Stomach (tissue), 9 donors: Measurements from ENCODE around the gene ADGRG2. TPM values are rescaled to one million over a fixed set of nuclear protein-coding genes. Genes with fewer than 3 reads are reported as not detected.

Experiments used
- DNase-seq, 2 donors: peaks; one replicate each; pipeline versions ENCODE4 v3.0.0 to v3.0.0-alpha.2; 2013 to 2019
- H3K27ac ChIP-seq, 5 donors: fragments of 200-600 bp in 4 of 5; sonication (generic) in 4 of 5; one replicate each; pipeline ENCODE4 v1.5.1; 2013 to 2019; ENCODE audit warnings: mild to moderate bottlenecking in 1 of 5, moderate library complexity in 1 of 5
- H3K27me3 ChIP-seq, 3 donors: fragments of 200-600 bp; sonication (generic); one replicate each; pipeline ENCODE4 v1.5.1; 2017 to 2019; ENCODE audit warnings: mixed run types in 1 of 3
- H3K36me3 ChIP-seq, 4 donors: fragments of 200-600 bp; sonication (generic); 1 replicate in 3 of 4; 2 replicates in 1 of 4; pipeline ENCODE4 v1.5.1; 2016 to 2019
- H3K4me1 ChIP-seq, 4 donors: fragments of 200-600 bp; sonication (generic); one replicate each; pipeline ENCODE4 v1.5.1; 2016 to 2019
- H3K4me3 ChIP-seq, 4 donors: fragments of 200-600 bp; sonication (generic) in 3 of 4; one replicate each; pipeline ENCODE4 v1.5.1; 2016 to 2019; ENCODE audit warnings: mild to moderate bottlenecking in 1 of 4
- H3K9me3 ChIP-seq, 4 donors: fragments of 200-600 bp; sonication (generic); one replicate each; pipeline ENCODE4 v1.5.1; 2016 to 2019
- EP300 ChIP-seq: sonication (generic); formaldehyde crosslinking; IDR thresholded peaks from one replicate; pipeline ENCODE4 v1.6.1; 2017; ENCODE audit warnings: antibody characterized with exemption
- POLR2A ChIP-seq, 4 donors: fragments of 450-650 bp; IDR thresholded peaks; one replicate each; pipeline ENCODE4 v1.6.1; 2016; ENCODE audit warnings: antibody characterized with exemption in 4 of 4, control low read depth in 2 of 4, mild to moderate bottlenecking in 1 of 4, moderate library complexity in 1 of 4
- POLR2AphosphoS5 ChIP-seq, 3 donors: sonication (generic); formaldehyde crosslinking; IDR thresholded peaks; one replicate each; pipeline ENCODE4 v1.6.1; 2016; ENCODE audit warnings: antibody characterized with exemption in 3 of 3
- WGBS, 5 donors: extraction: QIAGEN DNeasy Blood & Tissue Kit in 3 of 5; methylation state at CpG; one replicate each; pipeline versions ENCODE4 v1.1.5 to v1.1.7; 2013 to 2018; 5-methylcytosine and 5-hydroxymethylcytosine counted together
- intact Hi-C: fragments of 100-400 bp; cut with DNase I; formaldehyde crosslinking; loops from one replicate; pipeline ENCODE4 v1.15.1; 2023; ENCODE audit warnings: low total_unique reads
- polyA plus RNA-seq, 3 donors: library from polyadenylated mRNA; stranded (reverse); fragments of 200-250 nt; gene quantifications; one replicate each; pipeline ENCODE4 v1.2.3, GENCODE V29; 2013
- total RNA-seq, 5 donors: library from RNA; depleted of rRNA; stranded (reverse); fragments of >200 nt; gene quantifications; one replicate each; pipeline versions ENCODE4 v1.1.0 to v1.2.3, GENCODE V29; 2014 to 2016
- TF ChIP-seq, protein P1 (sequence below), 7 experiments: fragments of 450-650 bp in 4 of 7; fragments of 200-600 bp in 3 of 7; sonication (generic) in 3 of 7; IDR thresholded peaks; one replicate each; pipeline ENCODE4 v1.5.1; 2016 to 2019; ENCODE audit warnings: antibody characterized with exemption in 7 of 7, control low read depth in 2 of 7, mild to moderate bottlenecking in 1 of 7
- donor health status: healthy with polysubstance abuse.
- donor health status: Bipolar disorder and iron deficiency.
- donor health status: healthy.

Gene ADGRG2
- total and polyA plus RNA-seq, 8 donors = 0.29 to 25.0 (median 1.4) TPM

DNA sequence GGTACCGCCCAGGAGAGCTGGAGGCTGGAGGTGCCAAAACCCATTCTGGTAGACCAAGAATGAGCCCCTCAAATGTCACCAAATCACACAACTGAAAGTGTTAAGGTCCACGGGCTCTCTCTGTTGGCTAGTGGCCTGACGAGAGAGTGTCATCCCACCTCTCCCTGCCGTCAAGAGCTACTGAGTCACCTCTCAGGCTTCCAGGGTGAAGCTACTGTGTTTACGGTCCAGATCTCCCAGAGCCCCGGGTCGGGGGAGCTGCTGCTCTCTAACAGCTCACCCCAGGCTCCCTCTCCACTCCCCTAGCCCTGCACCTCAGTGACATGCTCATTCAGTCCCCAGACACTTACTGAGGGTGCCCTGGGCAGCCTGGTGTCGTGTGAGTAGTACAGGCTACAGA, 59.2 kb downstream of the ADGRG2 start:
- peaks cover 0 to 4% (median 0%) of the 10 kb centered on the region in 3 donors for H3K27me3 ChIP-seq
- TF ChIP-seq POLR2A (IDR thresholded peaks at IDR 0.05) (no peak), POLR2AphosphoS5 (IDR thresholded peaks at IDR 0.05) (no peak), EP300 (no peak)
- TF ChIP-seq, protein P1, sequence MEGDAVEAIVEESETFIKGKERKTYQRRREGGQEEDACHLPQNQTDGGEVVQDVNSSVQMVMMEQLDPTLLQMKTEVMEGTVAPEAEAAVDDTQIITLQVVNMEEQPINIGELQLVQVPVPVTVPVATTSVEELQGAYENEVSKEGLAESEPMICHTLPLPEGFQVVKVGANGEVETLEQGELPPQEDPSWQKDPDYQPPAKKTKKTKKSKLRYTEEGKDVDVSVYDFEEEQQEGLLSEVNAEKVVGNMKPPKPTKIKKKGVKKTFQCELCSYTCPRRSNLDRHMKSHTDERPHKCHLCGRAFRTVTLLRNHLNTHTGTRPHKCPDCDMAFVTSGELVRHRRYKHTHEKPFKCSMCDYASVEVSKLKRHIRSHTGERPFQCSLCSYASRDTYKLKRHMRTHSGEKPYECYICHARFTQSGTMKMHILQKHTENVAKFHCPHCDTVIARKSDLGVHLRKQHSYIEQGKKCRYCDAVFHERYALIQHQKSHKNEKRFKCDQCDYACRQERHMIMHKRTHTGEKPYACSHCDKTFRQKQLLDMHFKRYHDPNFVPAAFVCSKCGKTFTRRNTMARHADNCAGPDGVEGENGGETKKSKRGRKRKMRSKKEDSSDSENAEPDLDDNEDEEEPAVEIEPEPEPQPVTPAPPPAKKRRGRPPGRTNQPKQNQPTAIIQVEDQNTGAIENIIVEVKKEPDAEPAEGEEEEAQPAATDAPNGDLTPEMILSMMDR (IDR thresholded peaks at IDR 0.05) = no peak
- no peak for DNase-seq
- intact Hi-C loops = no loop called here
- no peaks in the 10 kb centered on the region for H3K36me3 ChIP-seq
- 64 to 93% (median 87%) methylated on average over 4 to 8 of the region's 8 CpGs for WGBS, 5 donors
- no peak overlapping the region for H3K4me3 ChIP-seq
- H3K27ac ChIP-seq = no peak overlapping the region
- H3K9me3 ChIP-seq = no peaks in the 10 kb centered on the region
- H3K4me1 ChIP-seq = no peaks in the 10 kb centered on the region

- Histone ChIP-seq H3K27ac (no peak overlapping the region), H3K36me3 (no peaks in the 10 kb centered on the region), H3K4me1 (no peaks in the 10 kb centered on the region), H3K9me3 (no peaks in the 10 kb centered on the region), H3K4me3 (no peak overlapping the region), H3K27me3 (peaks cover 0 to 4% (median 0%) of the 10 kb centered on the region in 3 donors)
- DNase-seq = no peak
- TF ChIP-seq EP300 (no peak), POLR2AphosphoS5 (IDR thresholded peaks at IDR 0.05) (no peak), POLR2A (IDR thresholded peaks at IDR 0.05) (no peak)
- TF ChIP-seq, protein P1 (IDR thresholded peaks at IDR 0.05) = no peak
- intact Hi-C loops = no loop called here
- WGBS, 5 donors = 82 to 93% (median 90%) methylated on average over 6 of the region's 6 CpGs
These were observed 63.2 kb downstream of the ADGRG2 start for GRCh38 chrX:19059067-19059466.

DNA sequence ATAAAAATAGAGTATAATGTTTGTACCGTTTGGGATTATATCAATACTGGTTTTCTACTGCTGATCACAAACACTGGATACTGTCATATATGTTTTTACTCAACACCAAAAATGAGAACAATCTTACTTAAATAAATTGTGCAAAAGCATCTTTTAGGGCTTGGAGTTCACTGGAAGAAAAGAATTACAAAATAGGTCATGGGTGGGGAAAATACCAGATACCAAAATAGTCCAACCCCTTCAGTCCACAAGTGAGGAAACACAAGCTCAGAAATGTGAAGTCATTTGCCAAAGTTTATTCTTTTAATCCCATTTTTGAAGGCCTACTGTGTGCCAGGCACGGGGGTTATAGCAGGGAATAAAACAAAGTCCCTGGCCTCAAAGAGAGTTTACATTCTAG, 64.4 kb downstream of the ADGRG2 start:
- H3K4me3 ChIP-seq = no peak overlapping the region
- DNase-seq = no peak
- H3K36me3 ChIP-seq = no peaks in the 10 kb centered on the region
- TF ChIP-seq POLR2A (IDR thresholded peaks at IDR 0.05) (no peak), POLR2AphosphoS5 (IDR thresholded peaks at IDR 0.05) (no peak), EP300 (no peak)
- TF ChIP-seq, protein P1 (IDR thresholded peaks at IDR 0.05) = no peak
- 48 to 61% (median 58%) methylated on average over 2 of the region's 2 CpGs for WGBS, 5 donors
- H3K27ac ChIP-seq = no peak overlapping the region
- intact Hi-C loops = no loop called here
- no peaks in the 10 kb centered on the region for H3K9me3 ChIP-seq
- H3K4me1 ChIP-seq = no peaks in the 10 kb centered on the region
- peaks cover 0 to 4% (median 0%) of the 10 kb centered on the region in 3 donors for H3K27me3 ChIP-seq

DNA sequence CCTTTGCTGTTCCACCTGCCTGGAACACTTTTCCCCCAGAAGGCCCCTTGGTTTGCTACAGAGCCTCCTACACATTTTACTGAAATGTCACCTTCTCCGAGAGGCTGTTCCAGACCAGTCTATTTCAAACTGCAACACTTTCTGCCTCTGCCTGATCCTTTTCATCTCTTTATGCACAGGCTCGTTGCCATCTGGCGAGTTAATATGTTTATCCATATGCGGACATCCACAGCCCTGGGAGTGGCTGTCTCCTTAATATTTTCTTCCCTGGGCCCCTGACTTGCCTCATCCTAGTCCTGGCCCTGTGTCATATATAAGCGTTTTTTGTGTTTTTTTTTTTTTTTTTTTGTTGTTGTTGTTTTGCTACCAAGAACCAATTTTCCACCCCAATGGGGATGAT, 73.2 kb downstream of the ADGRG2 start:
- intact Hi-C loops = no loop called here
- Histone ChIP-seq H3K9me3 (no peaks in the 10 kb centered on the region), H3K27ac (no peak overlapping the region), H3K36me3 (no peaks in the 10 kb centered on the region), H3K27me3 (no peaks in the 10 kb centered on the region), H3K4me3 (no peak overlapping the region), H3K4me1 (no peaks in the 10 kb centered on the region)
- 81 to 93% (median 86%) methylated on average over 5 of the region's 5 CpGs for WGBS, 5 donors
- TF ChIP-seq EP300 (no peak), POLR2AphosphoS5 (IDR thresholded peaks at IDR 0.05) (no peak), POLR2A (IDR thresholded peaks at IDR 0.05) (no peak)
- TF ChIP-seq, protein P1 (IDR thresholded peaks at IDR 0.05) = no peak
- DNase-seq = no peak
